Measurements from ENCODE around the gene SKAP2. TPM values are rescaled to one million over a fixed set of nuclear protein-coding genes. Genes with fewer than 3 reads are reported as not detected.

SKAP2 gene
- total and polyA plus RNA-seq, 7 donors = 3.2 to 19.4 (median 8.3) TPM

GRCh38 chr7:26865094-26865388, 651 bp upstream of the SKAP2 start:
- peaks cover 0 to 12% (median 3%) of the 10 kb centered on the region in 3 donors for H3K27me3 ChIP-seq (ENCODE audit: insufficient read depth in 3 of 3, low read length in 2 of 3)
- ATAC-seq = peak; percentile 42 to 65 (median 48)

GRCh38 chr7:26863518-26864308, 677 bp downstream of the SKAP2 start:
- whole genome bisulfite sequencing, 3 donors = 14 to 17% (median 15%) methylated on average over 17 of the region's 17 CpGs
- no peak for TF ChIP-seq CTCF (IDR thresholded peaks at IDR 0.05)
- peaks cover 5% of the 10 kb centered on the region for H3K4me1 ChIP-seq
- peaks cover 0 to 12% (median 10%) of the 10 kb centered on the region in 3 donors for H3K27me3 ChIP-seq (ENCODE audit: insufficient read depth in 3 of 3, low read length in 2 of 3)
- no peak for DNase-seq
- peak; percentile 9 to 21 (median 10) for ATAC-seq
- H3K36me3 ChIP-seq (ENCODE audit: insufficient read depth in 1 of 2, low read depth in 1 of 2) = no peaks in the 10 kb centered on the region
- H3K9me3 ChIP-seq = no peaks in the 10 kb centered on the region
- peak overlapping the region; percentile 87 for H3K4me3 ChIP-seq
- H3K27ac ChIP-seq = peak overlapping the region; percentile 87
- intact Hi-C loops (cut with DNase I) = loop anchor here in 1 of 2 donors (1.0 to 2.0 kb wide), 2 partner anchors 233 to 268 kb away; no protein-coding TSS in a partner anchor

More at GRCh38 chr7:26865094-26865388, 651 bp upstream of the SKAP2 start:
- Histone ChIP-seq H3K27ac (peak overlapping the region; percentile 87), H3K4me1 (peaks cover 5% of the 10 kb centered on the region), H3K9me3 (no peaks in the 10 kb centered on the region), H3K4me3 (peak overlapping the region; percentile 87), H3K36me3 (ENCODE audit: insufficient read depth in 1 of 2, low read depth in 1 of 2) (no peaks in the 10 kb centered on the region)
- 7 to 9% (median 8%) methylated on average over 11 of the region's 11 CpGs for WGBS, 3 donors
- intact Hi-C loops (cut with DNase I) = loop anchor here in 1 of 2 donors (2.0 to 5.0 kb wide), 2 partner anchors 167 to 232 kb away; no protein-coding TSS in a partner anchor
- DNase-seq = peak in 1 of 2 donors; percentile 59
- TF ChIP-seq CTCF (IDR thresholded peaks at IDR 0.05) = no peak

- Histone ChIP-seq H3K4me3 (peak overlapping the region; percentile 87), H3K27ac (no peak overlapping the region), H3K4me1 (peaks cover 5% of the 10 kb centered on the region), H3K36me3 (ENCODE audit: insufficient read depth in 1 of 2, low read depth in 1 of 2) (no peaks in the 10 kb centered on the region), H3K9me3 (no peaks in the 10 kb centered on the region), H3K27me3 (ENCODE audit: insufficient read depth in 3 of 3, low read length in 2 of 3) (peaks cover 0 to 12% (median 10%) of the 10 kb centered on the region in 3 donors)
- intact Hi-C loops (cut with DNase I) = no loop called here
- DNase-seq (no peak), ATAC-seq (no peak)
- no peak for TF ChIP-seq CTCF (IDR thresholded peaks at IDR 0.05)
- 72 to 79% (median 76%) methylated on average over 2 of the region's 2 CpGs for WGBS, 3 donors
Measured at GRCh38 chr7:26862834-26863233, 1.6 kb downstream of the SKAP2 start.

GRCh38 chr7:26861050-26861449, 3.3 kb downstream of the SKAP2 start:
- H3K36me3 ChIP-seq (ENCODE audit: insufficient read depth in 1 of 2, low read depth in 1 of 2) = no peaks in the 10 kb centered on the region
- H3K9me3 ChIP-seq = no peaks in the 10 kb centered on the region
- H3K4me1 ChIP-seq = peaks cover 5% of the 10 kb centered on the region
- DNase-seq (no peak), ATAC-seq (no peak)
- no peak for TF ChIP-seq CTCF (IDR thresholded peaks at IDR 0.05)
- peaks cover 5 to 12% (median 10%) of the 10 kb centered on the region in 3 donors for H3K27me3 ChIP-seq (ENCODE audit: insufficient read depth in 3 of 3, low read length in 2 of 3)
- no peak overlapping the region for H3K27ac ChIP-seq
- H3K4me3 ChIP-seq = no peak overlapping the region
- intact Hi-C loops (cut with DNase I) = no loop called here
- WGBS, 3 donors = 77 to 88% (median 85%) methylated on average over 1 of the region's 1 CpG
